Tibial artery (tissue), 4 donors: ENCODE measurements around the gene LTC4S.

Experiments used
- DNase-seq, 2 donors: peaks; one replicate each; pipeline ENCODE4 v3.0.0-alpha.2; 2019
- H3K27ac ChIP-seq, 2 donors: fragments of 200-600 bp; sonication (generic) in 1 of 2; 1 replicate in 1 of 2; 2 replicates in 1 of 2; pipeline ENCODE4 v1.5.1; 2018 to 2019; ENCODE audit warnings: mild to moderate bottlenecking in 1 of 2
- H3K27me3 ChIP-seq, 2 donors: fragments of 200-600 bp; sonication (generic) in 1 of 2; one replicate each; pipeline versions ENCODE4 v1.5.1 to v1.6.0; 2016 to 2019
- H3K36me3 ChIP-seq, 3 donors: fragments of 200-600 bp; sonication (generic) in 2 of 3; one replicate each; pipeline ENCODE4 v1.5.1; 2016 to 2019; ENCODE audit warnings: mild to moderate bottlenecking in 2 of 3
- H3K4me1 ChIP-seq, 4 donors: fragments of 200-600 bp; sonication (generic) in 2 of 4; 1 replicate in 3 of 4; 2 replicates in 1 of 4; pipeline ENCODE4 v1.5.1; 2016 to 2019
- H3K4me3 ChIP-seq, 2 donors: fragments of 200-600 bp; sonication (generic) in 1 of 2; 1 replicate in 1 of 2; 2 replicates in 1 of 2; pipeline ENCODE4 v1.5.1; 2018 to 2019; ENCODE audit warnings: mild to moderate bottlenecking in 2 of 2
- H3K9me3 ChIP-seq, 3 donors: fragments of 200-600 bp; sonication (generic) in 1 of 3; one replicate each; pipeline ENCODE4 v1.5.1; 2016 to 2019
- CTCF ChIP-seq, 2 experiments: fragments of 200-600 bp in 1 of 2; fragments of 450-650 bp in 1 of 2; IDR thresholded peaks; one replicate each; pipeline ENCODE4 v1.5.1; 2017 to 2019; ENCODE audit warnings: antibody characterized with exemption in 2 of 2, mild to moderate bottlenecking in 1 of 2, moderate library complexity in 1 of 2
- intact Hi-C: fragments of 100-400 bp; cut with DNase I; formaldehyde crosslinking; loops from one replicate; pipeline ENCODE4 v1.15.0; 2023; ENCODE audit warnings: low total_unique reads

Gene LTC4S

DNA sequence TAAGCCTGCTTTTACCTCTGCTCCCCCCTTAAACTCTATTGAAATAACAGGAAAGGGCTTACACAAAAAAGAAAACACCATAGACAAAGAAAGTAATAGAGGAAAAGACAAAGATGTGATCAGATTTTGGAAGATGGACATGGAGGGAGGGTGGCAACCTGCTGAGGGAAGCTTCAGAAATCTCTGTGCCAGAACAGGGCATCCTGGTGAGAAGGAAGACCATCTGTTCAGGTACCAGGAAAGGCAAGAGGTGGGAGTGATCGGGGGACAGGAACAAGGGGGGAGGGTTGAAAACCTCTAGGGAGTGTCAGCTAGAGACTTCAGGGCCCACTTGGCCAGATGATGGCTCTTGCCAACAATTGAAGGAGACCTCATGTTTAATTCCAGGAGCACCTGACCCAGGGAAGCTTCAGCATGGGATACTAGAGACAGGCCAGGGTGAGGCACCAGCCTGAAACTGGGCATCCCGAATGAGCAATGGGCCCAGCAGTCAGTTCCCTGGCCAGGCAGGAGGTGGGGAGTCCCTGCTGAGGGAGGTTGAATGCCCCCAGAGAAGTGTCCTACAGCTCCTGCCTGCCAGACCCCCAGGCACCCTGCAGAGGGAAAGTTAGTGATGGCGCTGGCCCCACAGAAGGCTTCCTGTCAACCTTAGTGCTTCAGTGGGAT lies 35.1 kb downstream of the LTC4S start:
- no peak for TF ChIP-seq CTCF (IDR thresholded peaks at IDR 0.05)
- Histone ChIP-seq H3K27ac (peak overlapping the region; percentile 5 to 29), H3K4me1 (peaks cover 0 to 60% (median 38%) of the 10 kb centered on the region in 4 donors), H3K4me3 (no peak overlapping the region), H3K9me3 (no peaks in the 10 kb centered on the region), H3K36me3 (peaks cover 96 to 100% (median 100%) of the 10 kb centered on the region in 3 donors), H3K27me3 (no peaks in the 10 kb centered on the region)
- no peak for DNase-seq
- intact Hi-C loops = no loop called here

GRCh38 chr5:179829732-179830435 lies 36.1 kb downstream of the LTC4S start:
- peaks cover 92 to 97% (median 95%) of the 10 kb centered on the region in 3 donors for H3K36me3 ChIP-seq
- H3K27me3 ChIP-seq = no peaks in the 10 kb centered on the region
- no peak for DNase-seq
- H3K4me1 ChIP-seq = peaks cover 0 to 50% (median 28%) of the 10 kb centered on the region in 4 donors
- intact Hi-C loops = no loop called here
- no peak for TF ChIP-seq CTCF (IDR thresholded peaks at IDR 0.05)
- H3K4me3 ChIP-seq = no peak overlapping the region
- no peaks in the 10 kb centered on the region for H3K9me3 ChIP-seq
- H3K27ac ChIP-seq = no peak overlapping the region

DNA sequence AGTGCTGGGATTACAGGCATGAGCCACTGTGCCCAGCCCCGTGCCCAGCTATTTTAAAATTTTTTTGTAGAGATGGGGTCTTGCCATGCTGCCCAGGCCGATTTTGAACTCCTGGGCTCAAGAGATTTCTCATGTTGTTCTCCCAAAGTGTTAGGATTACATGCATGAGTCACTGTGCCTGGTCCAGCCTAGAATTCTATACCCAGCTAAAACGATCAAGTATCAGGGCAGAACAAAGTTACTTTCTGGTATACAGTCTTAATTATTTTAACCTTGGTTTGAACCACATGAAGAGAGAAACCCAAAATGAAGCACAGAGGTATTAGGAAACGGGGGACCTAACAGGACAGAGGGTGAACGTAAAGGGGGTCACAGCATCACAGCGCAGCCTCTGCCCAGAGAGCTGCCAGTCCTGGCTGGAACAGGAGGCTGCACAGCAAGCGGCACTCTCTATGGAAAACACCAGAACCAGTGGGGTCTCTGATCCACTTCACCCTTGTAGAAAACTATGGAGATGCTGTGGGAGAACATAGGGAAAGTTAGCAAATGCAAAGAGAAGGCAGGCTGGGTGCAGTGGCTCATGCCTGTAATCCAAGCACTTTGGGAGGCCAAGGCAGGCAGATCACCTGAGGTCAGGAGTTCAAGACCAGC lies 37.2 kb downstream of the LTC4S start:
- no peaks in the 10 kb centered on the region for H3K27me3 ChIP-seq

DNA sequence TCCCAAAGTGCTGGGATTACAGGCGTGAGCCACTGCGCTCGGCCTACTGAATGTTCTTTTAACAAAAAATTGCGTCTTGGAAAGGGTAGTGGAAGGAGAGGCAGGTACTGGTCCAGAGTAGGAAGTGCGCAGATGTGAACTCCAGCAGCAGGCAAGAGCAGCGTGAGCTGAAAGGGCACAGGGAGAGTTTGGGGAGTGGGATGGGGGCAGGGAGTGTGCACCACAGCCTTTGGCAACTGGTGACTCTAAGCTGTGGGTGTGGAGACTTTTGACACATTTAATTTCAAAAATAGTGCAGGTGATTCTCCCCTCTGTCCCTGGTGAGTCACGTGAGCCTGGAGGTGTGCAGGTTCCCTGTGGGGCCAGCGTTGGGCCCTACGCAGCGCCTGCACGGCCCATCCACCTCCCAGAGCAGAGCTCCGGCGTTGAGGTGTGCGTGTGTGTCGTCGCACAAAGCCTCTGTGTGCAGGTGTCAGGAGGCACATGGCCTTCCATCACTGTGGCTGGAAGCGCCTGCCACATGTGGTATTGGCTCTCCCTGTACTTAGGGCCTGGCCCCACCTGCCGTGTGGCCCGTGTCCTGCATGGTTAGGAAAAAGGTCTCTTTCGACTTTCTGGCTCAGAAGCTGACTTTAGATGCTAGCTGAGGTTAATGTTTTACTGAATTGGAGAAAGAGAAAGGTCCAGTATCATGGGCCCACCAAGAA lies 38.4 kb downstream of the LTC4S start:
- Histone ChIP-seq H3K27me3 (no peaks in the 10 kb centered on the region), H3K4me1 (peaks cover 0 to 27% (median 13%) of the 10 kb centered on the region in 4 donors), H3K4me3 (no peak overlapping the region), H3K36me3 (peaks cover 88 to 97% (median 93%) of the 10 kb centered on the region in 3 donors), H3K9me3 (no peaks in the 10 kb centered on the region), H3K27ac (no peak overlapping the region)
- no peak for DNase-seq
- no peak for TF ChIP-seq CTCF (IDR thresholded peaks at IDR 0.05)
- intact Hi-C loops = no loop called here

More for the DNA sequence above, 37.2 kb downstream of the LTC4S start:
- H3K4me3 ChIP-seq = no peak overlapping the region
- H3K27ac ChIP-seq = no peak overlapping the region
- intact Hi-C loops = no loop called here
- H3K9me3 ChIP-seq = no peaks in the 10 kb centered on the region
- H3K36me3 ChIP-seq = peaks cover 88 to 97% (median 93%) of the 10 kb centered on the region in 3 donors
- no peak for DNase-seq
- peaks cover 0 to 40% (median 18%) of the 10 kb centered on the region in 4 donors for H3K4me1 ChIP-seq
- no peak for TF ChIP-seq CTCF (IDR thresholded peaks at IDR 0.05)

GRCh38 chr5:179833056-179833708 lies 39.4 kb downstream of the LTC4S start:
- H3K27ac ChIP-seq = peak overlapping the region in 1 of 2 donors; percentile 16
- peaks cover 90 to 97% (median 93%) of the 10 kb centered on the region in 3 donors for H3K36me3 ChIP-seq
- DNase-seq = no peak
- no peak overlapping the region for H3K4me3 ChIP-seq
- no peaks in the 10 kb centered on the region for H3K27me3 ChIP-seq
- peaks cover 0 to 17% (median 7%) of the 10 kb centered on the region in 4 donors for H3K4me1 ChIP-seq
- intact Hi-C loops = no loop called here
- no peak for TF ChIP-seq CTCF (IDR thresholded peaks at IDR 0.05)
- no peaks in the 10 kb centered on the region for H3K9me3 ChIP-seq
